GM18520 (cell line): ENCODE results near the gene CCL19.
"Not testable (repeated sequence)": the region's sequence is repeated elsewhere in the genome, so short reads cannot be mapped to it uniquely, and the experiment has no call there.

Experiments used
- ATAC-seq: cut with Tn5 transposase; IDR thresholded peaks from one replicate; pipeline ENCODE4 v1.9.1; 2021; ENCODE audit not compliant: unreplicated experiment

CCL19 gene

DNA sequence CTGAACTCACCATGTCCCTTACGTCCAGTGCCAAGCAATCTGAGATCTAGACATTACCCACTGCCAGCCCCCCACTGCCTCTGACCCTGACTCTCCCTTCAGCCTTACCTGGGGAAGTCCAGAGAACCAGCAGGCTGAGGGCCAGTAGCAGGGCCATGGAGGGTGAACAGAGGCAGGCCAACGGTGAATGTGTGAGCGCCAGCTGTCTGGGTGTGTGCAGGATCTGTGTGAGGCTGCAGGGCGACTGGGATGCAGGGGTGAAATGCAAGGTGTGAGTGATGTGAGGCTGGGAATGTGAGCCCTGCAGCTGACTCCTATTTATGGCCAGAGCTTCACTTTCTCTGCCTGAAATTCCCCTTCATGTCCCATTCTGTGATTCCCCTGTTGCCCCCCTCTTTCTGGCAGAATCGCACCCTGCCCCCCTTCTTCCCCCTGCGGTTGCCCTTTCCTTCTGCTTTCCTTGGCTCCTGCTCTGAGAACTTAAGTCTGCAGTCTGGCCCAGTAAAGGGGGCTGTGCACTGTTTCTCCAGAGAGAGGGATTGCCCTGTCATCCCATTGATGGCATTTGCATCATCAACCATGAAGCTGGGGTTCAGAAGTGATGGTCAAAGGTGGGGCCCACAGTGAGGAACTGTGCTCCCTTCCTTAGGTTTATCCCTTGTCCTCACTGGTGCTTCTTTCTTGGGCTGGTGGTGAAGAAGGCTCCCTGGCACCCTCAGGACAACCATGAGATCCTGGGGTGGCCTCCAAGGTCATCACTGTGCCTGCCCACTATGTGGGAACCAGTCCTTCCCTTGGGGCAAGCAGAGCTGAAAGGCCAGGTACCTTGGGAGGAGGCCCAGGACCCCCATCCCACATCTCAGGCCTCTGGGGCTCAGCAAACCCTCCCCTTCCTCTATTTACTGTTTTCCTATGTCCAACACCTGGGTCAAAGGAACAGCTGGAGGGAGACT, at the start of gene CCL19:
Gene CCL19 (minus strand): TSS at position 294 of the 953 bp plus-strand sequence. CDS start 137 bp downstream, at position 157.
- ATAC-seq, result no peak

DNA sequence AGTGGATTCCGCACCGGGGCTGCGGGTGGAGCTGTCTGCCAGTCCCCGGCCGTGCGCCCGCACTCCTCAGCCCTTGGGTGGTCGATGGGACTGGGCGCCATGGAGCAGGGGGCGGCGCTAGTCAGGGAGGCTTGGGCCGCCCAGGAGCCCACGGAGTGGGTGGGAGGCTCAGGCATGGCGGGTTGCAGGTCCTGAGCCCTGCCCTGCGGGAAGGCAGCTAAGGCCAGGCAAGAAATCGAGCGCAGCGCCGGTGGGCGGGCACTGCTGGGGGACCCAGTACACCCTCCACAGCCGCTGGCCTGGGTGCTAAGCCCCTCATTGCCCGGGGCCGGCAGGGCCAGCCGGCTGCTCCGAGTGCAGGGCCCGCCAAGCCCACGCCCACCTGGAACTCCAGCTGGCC, 49.1 kb upstream of the CCL19 start:
- ATAC-seq, result not testable (repeated sequence)

DNA sequence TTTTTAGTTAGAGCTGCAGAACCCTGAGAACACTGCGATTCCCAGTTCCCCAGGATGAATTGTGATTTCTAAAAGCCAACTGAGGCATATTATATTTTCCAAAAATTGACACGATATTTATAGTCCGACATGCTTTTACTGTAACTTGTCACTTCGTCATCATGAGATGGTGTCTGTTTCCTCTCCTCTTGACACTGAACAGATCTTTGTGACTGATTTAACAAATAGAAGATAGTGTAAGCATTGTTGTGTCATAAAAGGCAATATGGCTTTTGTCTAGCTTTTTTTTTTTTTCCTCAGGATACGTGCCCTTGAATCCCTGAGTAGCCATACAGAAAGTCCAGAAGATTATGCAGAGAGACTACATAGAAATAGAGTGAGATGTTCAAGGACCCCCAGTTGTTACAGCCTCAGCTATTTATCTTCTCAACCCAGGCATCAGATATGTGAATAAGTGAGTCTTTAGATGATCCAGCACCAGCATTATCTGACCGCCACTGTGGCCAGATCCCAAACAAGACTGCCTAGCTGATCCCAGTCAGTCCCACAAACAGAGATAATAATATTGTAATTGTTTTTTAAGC, 46.7 kb upstream of the CCL19 start:
- no peak for ATAC-seq

DNA sequence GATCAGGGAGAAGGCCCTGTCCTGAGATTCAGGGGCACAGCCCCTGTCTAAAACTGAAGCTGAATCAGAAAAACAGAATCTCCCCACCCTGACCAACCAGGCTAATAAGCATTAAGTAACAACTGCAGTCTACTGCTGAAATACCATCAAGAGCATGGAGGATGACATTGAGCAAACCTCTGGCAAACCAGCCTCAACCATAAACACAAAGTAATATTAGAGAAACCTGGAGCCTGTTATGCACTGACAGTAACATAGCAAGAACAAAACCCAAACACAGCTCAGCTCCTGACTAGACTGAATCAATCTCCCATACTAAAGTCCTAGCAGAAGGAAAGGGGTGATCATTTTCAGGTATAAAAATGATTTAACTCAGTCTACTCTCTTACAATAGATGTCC, 43.6 kb upstream of the CCL19 start:
- no peak for ATAC-seq

DNA sequence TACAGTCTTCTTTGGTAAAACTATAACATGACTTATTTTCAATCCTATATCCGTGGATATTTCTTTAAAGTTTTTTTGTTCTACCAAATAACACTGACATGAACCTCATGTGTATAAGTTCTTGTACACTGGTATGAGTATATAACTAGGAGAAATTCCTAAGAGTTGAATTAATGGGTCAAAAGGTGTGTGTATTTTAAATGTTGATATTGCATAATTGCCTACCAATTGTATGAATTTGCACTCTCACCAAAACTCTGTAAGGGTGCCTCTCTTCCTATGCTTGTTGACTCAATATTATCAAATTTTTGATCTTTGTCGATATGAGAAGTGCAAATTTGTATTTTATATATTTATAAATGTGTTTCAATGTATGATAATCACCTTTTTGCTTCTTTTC, 41.8 kb upstream of the CCL19 start:
- ATAC-seq, result no peak

DNA sequence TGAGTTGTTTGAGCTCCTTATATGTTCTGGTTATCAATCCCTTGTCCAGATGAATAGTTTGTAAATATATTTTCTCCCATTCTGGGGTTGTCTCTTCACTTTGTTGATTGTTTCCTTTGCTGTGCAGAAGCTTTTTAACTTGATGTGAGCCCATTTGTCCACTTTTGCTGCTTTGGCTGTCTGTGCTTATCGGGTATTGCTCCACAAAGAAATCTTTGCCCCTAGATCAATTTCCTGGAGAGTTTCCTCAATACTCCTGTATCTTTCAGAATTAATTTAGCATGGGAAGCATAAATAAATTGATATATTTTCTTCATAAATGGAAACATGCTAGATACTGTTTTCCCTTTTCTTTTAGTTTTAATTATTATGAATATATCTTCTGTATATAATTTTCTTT, 41.4 kb upstream of the CCL19 start:
- no peak for ATAC-seq

DNA sequence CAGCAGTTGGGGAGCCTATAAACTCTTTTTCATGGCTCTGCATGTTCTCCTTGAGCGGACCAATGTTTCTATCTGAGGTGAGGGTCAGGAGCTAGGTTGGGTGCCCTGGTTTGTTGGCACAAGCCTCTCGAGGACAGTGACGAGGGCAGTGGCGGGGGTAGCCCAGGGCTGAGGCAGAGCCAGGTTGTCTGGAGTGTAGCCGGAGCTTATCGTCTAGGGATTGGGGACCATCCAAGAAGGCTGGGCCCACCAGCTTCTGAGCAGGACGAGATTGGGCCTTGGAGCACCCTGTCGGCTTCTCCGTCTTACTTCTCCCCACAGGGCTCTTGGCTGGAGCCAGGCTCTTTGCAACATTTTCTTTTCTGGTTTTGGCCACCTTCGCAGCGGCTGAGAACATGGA, 32.1 kb upstream of the CCL19 start:
- ATAC-seq, result no peak

DNA sequence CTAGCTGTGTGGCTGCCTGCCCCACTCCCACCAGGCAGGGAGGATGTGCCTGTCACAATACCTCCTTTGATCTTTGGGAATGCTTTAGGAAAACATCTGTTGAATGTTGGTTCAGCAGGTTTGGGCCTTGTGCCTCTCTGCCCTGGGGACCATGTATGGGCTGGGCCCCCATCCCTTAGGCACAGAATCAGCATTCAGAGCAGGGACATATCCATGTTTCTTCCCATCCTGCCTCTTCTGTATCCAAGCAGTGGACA, 28.6 kb upstream of the CCL19 start:
- not testable (repeated sequence) for ATAC-seq

DNA sequence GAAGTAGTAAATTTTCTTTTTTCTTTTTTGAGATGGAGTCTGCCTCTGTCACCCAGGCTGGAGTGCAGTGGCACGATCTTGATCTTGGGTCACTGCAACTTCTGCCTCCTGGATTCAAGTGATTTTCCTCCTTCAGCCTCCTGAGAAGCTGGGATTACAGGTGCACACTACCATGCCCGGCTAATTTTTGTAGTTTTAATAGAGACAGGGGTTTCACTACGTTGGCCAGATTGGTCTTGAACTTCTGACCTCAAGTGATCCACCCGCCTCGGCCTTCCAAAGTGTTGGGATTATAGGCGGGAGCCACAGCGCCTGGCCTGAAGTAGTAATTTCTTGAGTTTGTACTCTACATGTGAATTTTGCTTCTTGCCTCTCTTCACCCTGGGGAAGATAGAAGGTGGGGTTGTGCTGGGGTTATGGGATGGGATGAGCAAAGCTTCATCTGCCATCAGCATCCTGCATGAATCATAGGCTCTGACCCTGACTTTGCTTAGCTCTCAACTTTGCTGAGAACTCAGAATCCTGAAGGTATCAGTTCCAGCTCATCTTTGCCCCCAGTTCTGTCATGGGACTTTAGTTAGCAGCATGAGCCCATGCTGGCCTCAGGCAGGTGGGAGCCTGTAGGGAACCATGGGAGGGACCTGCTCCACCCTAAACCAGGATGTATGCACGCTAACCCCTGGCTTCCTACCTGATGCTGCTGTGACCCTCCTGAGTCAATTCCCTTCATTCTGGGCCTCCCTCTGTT, 28.1 kb upstream of the CCL19 start:
- no peak for ATAC-seq

DNA sequence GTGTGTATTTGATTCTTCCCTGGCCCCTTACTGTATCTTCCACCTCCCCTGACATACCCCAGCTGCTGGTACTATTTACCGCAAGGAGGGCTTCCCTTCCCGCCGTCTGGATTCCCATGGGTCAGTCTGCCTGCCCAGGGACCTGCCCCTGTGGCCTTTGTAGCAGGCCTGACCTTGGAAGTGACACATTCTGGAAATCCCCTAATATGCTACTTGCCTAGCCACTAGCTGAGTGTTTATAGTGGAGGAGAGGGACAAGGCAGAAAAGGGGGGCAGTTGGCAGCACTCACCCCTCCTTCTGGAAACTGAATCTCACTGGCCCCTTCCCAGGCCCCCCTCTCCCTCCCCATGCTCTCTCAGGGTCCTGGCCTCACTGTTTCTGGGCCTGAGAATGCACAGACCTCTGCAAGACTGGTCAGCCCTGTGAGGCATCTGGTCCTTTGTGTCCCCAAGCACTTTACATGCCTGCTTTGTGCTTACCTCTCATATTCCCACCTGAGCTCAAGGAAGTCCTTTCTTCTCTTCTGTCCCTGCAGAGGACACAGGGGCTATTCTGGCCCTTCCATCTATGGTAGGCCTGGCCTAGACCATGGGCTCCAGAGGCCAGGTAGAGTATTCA, 27.0 kb upstream of the CCL19 start:
- ATAC-seq, result no peak

DNA sequence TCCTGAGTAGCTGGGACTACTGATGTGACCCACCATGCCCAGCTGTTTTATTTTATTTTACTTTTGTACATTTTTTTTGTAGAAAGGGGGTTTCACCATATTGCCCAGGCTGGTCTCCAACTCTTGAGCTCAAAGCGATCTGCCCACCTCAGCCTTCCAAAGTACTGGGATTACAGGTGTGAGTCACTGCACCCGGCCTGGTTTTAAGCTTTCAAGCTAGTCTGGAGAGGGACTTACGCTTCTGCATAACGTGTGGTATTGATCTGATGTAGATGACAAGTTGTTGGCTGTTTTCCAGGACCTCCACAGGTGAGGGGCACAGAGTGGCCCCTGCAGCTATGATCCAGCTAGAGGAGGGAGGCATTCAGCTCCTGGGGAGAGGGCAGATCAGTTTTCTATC, 25.6 kb upstream of the CCL19 start:
- ATAC-seq, result no peak

DNA sequence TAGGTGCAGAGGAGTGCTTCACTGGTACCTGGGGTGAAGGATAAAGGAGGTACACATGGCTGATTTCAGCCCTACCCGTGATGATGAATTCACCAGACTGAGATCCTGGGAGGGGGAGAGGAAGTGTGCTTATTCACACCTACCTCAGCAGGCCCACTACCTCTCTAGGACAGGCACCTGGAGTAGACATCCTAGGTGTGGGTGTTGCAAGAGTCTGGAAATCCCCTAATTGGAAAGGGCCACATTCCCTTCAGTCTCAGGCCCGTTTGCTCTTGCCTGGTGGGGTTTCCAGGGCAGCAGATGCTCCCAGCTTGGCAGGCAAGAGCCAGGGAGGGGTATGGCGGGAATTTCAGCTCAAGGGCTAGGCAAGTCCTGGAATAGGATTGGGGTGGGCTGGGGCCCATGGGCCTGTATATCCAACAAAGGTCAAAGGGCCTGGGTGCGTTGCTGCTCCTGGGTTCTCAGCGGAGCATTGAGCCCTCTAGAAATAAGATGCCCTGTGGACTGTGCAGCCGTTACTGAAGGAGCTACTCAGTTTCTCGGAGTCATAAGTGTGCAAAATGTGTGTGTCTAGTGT, 24.7 kb upstream of the CCL19 start:
- no peak for ATAC-seq

DNA sequence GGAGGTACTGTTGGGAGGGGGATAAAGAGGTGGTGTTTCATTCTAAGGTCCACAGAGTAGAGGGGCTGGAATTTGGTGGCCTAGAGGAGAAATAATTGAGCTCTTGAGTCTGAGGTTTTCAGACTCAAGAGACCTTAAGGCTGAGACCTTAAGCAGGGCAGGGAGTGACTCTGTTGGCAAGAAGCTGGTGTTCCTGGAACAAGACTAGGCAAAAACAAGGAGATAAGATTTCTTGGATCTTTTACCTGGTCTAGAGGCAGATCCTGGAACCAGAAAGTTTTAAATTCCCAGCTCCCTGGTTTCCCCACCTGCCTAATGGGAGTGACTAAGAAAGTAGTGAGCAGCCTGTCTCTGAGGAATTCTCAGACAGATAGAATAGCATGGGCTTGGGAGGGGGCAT, 22.9 kb upstream of the CCL19 start:
- ATAC-seq, result no peak

DNA sequence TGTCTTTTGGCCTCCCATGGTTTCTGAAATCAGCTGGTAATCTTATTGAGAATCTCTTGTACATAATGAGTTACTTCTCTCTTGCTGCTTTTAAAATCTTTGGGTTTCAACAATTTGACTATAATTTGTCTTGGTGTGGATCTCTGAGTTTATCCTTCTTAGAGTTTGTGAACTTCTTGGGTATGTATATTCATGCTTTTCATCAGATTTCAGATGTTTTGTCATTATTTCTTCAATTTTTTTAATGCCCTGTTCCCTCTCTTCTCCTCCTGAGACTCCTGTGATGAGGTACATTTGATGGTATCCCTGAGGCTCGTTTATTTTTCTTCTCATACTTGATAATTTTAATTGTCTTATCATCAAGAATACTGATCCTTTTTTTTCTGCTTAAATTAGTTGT, 21.1 kb upstream of the CCL19 start:
- ATAC-seq, result no peak

DNA sequence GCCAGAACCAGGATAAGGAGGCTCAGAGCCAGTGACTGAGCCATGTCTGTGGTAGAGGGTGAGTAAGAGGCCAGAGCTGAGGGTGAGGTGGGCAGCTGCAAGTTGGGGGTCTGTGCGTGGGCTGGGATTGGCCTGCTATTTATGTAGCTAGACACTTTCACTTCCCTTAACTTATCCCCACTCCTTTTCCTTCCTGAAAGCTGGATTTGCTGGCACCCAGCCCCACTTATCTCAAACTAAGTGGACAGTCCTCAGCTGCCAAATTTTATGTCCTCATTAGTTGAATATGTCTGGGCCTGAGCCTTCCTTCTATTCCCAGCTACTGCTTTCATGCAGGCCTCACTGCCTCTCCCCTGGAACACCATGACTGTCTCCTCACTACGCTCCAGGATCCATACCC, 18.9 kb upstream of the CCL19 start, which contains the start of gene CCL21:
Gene CCL21 (minus strand): TSS at position 114 of the 400 bp plus-strand sequence. CDS start 70 bp downstream, at position 44.
- ATAC-seq, result no peak

DNA sequence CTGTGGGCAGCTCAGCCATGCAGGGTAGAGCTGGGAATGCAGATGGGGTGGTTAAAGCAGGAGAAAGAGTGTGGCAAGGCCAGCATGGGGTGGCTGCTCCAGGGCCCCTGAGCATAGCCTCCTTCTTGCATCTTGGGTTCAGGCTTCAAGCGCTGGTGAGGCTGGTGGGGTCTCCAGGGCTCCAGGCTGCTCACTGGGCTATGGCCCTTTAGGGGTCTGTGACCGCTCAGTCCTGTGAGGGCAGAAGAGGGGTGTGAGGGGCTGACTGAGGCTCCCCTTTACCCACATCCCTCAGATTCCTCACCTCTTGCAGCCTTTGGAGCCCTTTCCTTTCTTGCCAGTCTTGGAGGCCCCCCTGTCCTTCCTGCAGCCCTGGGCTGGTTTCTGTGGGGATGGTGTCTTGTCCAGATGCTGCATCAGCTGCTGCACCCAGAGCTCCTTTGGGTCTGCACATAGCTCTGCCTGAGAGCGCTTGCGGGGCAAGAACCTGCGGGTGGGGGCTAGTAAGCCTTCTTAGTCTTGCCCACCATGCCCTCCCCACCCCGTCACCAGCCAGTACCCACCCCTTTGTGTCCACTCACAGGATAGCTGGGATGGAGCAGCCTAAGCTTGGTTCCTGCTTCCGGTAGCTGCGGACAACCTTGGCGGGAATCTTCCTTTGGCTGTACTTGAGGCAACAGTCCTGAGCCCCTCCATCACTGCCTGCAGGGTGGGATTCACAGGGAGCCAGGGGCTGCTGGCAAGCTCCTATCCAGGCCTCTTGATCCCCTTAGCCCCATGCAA, 18.3 kb upstream of the CCL19 start:
- no peak for ATAC-seq

DNA sequence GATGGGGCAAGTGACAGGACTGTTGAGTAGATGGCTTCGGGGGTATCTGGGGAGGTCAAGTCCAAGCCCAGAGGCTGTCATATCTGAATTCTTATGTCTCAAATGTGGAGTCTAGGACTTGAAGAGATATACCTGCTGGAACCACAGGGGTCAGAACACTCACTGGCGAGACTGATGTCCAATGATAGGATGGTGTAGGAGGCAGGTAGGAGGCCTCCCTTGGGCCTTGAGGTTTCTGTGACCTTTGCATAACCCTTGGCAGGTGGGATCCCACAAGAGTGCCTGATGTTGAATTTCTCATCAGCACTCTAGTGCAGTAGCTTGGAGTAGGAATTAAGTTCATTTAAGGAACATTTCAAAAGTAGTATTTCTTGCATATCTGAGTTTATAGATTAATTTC, 16.1 kb upstream of the CCL19 start:
- ATAC-seq, result no peak

DNA sequence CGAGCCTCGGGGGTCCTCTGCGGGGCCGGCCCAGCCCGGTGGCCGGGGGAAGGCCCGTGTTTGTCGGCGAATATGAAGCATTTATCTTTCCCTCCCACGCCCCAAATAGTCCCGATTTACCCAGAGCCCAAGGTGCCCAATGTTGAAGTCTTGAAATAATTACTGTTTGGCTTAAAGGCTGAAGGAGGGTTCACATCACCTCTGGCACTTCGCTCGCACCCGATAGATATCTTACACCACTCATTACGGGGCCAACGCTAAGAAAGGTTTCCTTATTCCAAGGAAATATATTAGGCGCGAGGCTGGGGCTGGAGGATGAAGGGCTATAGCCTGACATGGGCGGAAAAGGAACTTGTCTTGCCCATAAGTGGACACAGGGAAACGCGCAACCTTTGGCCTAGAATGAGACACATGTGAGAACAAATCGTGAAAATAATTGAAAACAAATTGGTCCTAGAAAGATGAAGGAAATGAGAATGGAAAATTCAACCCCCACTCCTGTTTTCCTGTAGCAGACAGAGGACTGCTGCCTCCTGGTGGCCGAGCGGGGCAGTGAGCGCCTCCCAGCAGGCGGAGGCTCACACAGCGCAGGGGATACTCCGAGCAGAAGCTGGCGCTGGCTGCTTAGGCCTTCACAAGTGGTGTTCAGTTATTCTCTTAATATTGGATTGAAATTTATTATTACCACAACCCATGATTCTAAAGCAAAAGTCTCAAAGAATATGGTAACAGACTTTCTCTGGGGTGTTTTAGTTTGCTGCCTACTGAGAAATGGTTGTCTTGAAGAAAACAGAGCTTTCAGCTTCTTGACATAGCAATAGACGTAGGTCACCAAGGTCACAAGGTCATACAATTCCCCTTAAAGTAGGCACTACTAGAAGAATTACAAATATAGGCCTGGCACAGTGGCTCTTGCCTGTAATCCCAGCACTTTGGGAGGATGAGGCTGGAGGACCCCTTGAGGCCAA, 11.0 kb upstream of the CCL19 start:
- ATAC-seq, result no peak
